Right atrium auricular region (tissue), 2 donors: Measurements from ENCODE around the gene ZNF501. TPM values are rescaled to one million over a fixed set of nuclear protein-coding genes. Genes with fewer than 3 reads are reported as not detected.

Source experiments
- DNase-seq: peaks from one replicate; pipeline ENCODE4 v3.0.0-alpha.2; 2019; ENCODE audit warnings: low spot score
- H3K27ac ChIP-seq, 2 donors: fragments of 200-600 bp; sonication (generic); 1 replicate in 1 of 2; 2 replicates in 1 of 2; pipeline ENCODE4 v1.5.1; 2016 to 2019
- H3K27me3 ChIP-seq, 2 donors: fragments of 200-600 bp; sonication (generic); one replicate each; pipeline versions ENCODE4 v1.5.1 to v1.6.0; 2017 to 2019
- H3K36me3 ChIP-seq: fragments of 200-600 bp; sonication (generic); one replicate; pipeline ENCODE4 v1.5.1; 2016
- H3K4me1 ChIP-seq, 2 donors: fragments of 200-600 bp; sonication (generic); one replicate each; pipeline versions ENCODE4 v1.5.1 to v1.6.0; 2017 to 2019
- H3K4me3 ChIP-seq, 2 donors: fragments of 200-600 bp; sonication (generic); 1 replicate in 1 of 2; 2 replicates in 1 of 2; pipeline ENCODE4 v1.5.1; 2017 to 2019; ENCODE audit warnings: mild to moderate bottlenecking in 1 of 2, moderate library complexity in 1 of 2
- H3K9me3 ChIP-seq, 2 donors: fragments of 200-600 bp; sonication (generic); one replicate each; pipeline ENCODE4 v1.5.1; 2019
- total RNA-seq, 2 donors: library from RNA; depleted of rRNA; stranded (reverse); fragments of >200 nt; gene quantifications; one replicate each; pipeline ENCODE4 v1.1.0, GENCODE V29; 2016
- TF ChIP-seq, protein P1 (sequence below), 2 donors: fragments of 200-600 bp; sonication (generic); IDR thresholded peaks; one replicate each; pipeline ENCODE4 v1.5.1; 2019; ENCODE audit warnings: antibody characterized with exemption in 2 of 2

ZNF501 gene
- total RNA-seq: 1 to 10 TPM; 2.8 to 3.1 TPM

DNA sequence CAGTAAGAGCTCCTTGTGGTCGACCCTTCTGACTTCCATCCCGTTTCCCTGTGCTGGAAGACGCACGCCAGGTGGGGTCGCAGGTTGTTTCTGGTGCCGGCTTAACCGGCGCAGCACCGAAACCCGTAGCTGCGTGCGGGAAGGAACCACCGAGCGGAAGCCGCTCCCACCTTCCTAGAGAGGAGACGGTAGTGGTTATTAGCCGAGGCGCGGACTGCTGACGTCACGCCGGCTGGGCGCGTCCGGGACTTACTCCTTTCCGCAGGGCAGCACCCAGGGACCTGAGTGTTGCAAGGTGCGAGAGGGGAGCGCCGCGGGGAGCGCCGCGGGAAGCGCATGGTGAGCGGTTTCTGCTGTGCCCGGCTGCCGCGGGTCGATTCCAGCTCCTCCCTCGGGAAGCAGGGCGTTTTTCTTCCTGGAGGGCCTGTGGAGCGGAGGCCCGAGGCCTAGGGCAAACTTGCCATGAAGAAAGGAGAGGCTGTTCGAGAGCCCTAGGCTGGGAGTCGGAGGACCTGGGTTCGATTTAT, at the start of gene ZNF501:
TSS of gene ZNF501 (plus strand) at position 252 of the 527 bp plus-strand sequence. CDS start 4,787 bp downstream, outside the sequence.
- Histone ChIP-seq H3K27ac (peak within 1 kb of the TSS in 1 of 2 donors; percentile 61), H3K27me3 (no peaks in the 10 kb centered on the region), H3K36me3 (peaks cover 33% of the 10 kb centered on the region), H3K9me3 (peaks cover 34 to 87% of the 10 kb centered on the region in 2 donors), H3K4me1 (no peaks in the 10 kb centered on the region), H3K4me3 (peak within 1 kb of the TSS; percentile 61 to 73)
- peak; percentile 95 for DNase-seq
- TF ChIP-seq, protein P1, sequence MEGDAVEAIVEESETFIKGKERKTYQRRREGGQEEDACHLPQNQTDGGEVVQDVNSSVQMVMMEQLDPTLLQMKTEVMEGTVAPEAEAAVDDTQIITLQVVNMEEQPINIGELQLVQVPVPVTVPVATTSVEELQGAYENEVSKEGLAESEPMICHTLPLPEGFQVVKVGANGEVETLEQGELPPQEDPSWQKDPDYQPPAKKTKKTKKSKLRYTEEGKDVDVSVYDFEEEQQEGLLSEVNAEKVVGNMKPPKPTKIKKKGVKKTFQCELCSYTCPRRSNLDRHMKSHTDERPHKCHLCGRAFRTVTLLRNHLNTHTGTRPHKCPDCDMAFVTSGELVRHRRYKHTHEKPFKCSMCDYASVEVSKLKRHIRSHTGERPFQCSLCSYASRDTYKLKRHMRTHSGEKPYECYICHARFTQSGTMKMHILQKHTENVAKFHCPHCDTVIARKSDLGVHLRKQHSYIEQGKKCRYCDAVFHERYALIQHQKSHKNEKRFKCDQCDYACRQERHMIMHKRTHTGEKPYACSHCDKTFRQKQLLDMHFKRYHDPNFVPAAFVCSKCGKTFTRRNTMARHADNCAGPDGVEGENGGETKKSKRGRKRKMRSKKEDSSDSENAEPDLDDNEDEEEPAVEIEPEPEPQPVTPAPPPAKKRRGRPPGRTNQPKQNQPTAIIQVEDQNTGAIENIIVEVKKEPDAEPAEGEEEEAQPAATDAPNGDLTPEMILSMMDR (IDR thresholded peaks at IDR 0.05): peak in 1 of 2 donors; percentile 27

GRCh38 chr3:44680921-44681455, 48.4 kb upstream of the ZNF501 start:
- no peaks in the 10 kb centered on the region for H3K27me3 ChIP-seq
- no peak overlapping the region for H3K4me3 ChIP-seq
- no peak overlapping the region for H3K27ac ChIP-seq
- no peak for DNase-seq
- no peaks in the 10 kb centered on the region for H3K36me3 ChIP-seq
- TF ChIP-seq, protein P1 (IDR thresholded peaks at IDR 0.05): no peak
- H3K4me1 ChIP-seq: peaks cover 0 to 6% of the 10 kb centered on the region in 2 donors
- H3K9me3 ChIP-seq: no peaks in the 10 kb centered on the region

DNA sequence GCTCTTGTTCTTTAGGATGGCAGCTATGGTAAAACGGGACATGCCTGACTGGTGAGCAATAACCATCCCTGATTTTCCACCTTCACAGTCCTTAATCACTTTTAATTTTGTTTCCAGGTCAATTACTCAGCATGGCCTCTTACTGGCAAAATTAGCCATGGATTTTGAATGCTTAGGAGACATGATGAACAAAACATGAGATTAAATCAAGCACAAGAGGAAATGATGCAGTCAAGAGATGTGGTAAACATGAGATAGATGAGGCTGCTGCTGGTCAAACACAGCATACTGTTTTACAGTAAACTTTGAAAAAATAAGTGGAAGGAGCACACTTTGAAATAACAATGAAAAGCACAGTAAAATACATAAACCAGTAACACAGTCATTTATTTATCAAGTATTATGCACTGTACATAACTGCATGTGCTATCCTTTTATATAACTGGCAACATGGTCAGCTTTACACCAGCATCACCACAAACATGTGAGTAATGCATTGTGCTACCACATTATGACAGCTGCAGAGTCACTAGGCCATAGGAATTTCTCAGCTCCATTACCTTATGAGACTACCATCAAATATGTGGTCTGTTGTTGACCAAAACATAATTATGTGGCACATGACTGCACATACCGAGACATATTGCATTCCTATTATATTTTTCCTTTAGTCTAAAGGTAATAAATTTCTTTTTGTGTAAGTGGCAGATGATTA, 47.1 kb upstream of the ZNF501 start:
- Histone ChIP-seq H3K4me1 (peaks cover 0 to 6% of the 10 kb centered on the region in 2 donors), H3K4me3 (no peak overlapping the region), H3K9me3 (no peaks in the 10 kb centered on the region), H3K27me3 (no peaks in the 10 kb centered on the region), H3K27ac (no peak overlapping the region), H3K36me3 (no peaks in the 10 kb centered on the region)
- TF ChIP-seq, protein P1 (IDR thresholded peaks at IDR 0.05): no peak
- no peak for DNase-seq

- Histone ChIP-seq H3K4me1 (peaks cover 0 to 6% of the 10 kb centered on the region in 2 donors), H3K27me3 (no peaks in the 10 kb centered on the region), H3K27ac (peak overlapping the region in 1 of 2 donors; percentile 29), H3K4me3 (peak overlapping the region; percentile 72 to 74), H3K9me3 (no peaks in the 10 kb centered on the region), H3K36me3 (no peaks in the 10 kb centered on the region)
- DNase-seq: peak; percentile 72
- TF ChIP-seq, protein P1 (IDR thresholded peaks at IDR 0.05): no peak
Measured at GRCh38 chr3:44685128-44685800, 44.2 kb upstream of the ZNF501 start.

- Histone ChIP-seq H3K36me3 (no peaks in the 10 kb centered on the region), H3K27me3 (no peaks in the 10 kb centered on the region), H3K4me1 (peaks cover 0 to 6% of the 10 kb centered on the region in 2 donors), H3K9me3 (no peaks in the 10 kb centered on the region), H3K27ac (no peak overlapping the region), H3K4me3 (no peak overlapping the region)
- TF ChIP-seq, protein P1 (IDR thresholded peaks at IDR 0.05): no peak
- DNase-seq: no peak
Measured at GRCh38 chr3:44687898-44688297, 41.5 kb upstream of the ZNF501 start.
